ENCODE data around the gene ZNF689. TPM values are rescaled to one million over a fixed set of nuclear protein-coding genes. Genes with fewer than 3 reads are reported as not detected.

Gene ZNF689
- total and polyA plus RNA-seq, 2 of the 13 experiments (the other 11 are each of a cell fraction or from before 2014, with no cell fraction given), result 9.7 to 19.5 TPM

DNA sequence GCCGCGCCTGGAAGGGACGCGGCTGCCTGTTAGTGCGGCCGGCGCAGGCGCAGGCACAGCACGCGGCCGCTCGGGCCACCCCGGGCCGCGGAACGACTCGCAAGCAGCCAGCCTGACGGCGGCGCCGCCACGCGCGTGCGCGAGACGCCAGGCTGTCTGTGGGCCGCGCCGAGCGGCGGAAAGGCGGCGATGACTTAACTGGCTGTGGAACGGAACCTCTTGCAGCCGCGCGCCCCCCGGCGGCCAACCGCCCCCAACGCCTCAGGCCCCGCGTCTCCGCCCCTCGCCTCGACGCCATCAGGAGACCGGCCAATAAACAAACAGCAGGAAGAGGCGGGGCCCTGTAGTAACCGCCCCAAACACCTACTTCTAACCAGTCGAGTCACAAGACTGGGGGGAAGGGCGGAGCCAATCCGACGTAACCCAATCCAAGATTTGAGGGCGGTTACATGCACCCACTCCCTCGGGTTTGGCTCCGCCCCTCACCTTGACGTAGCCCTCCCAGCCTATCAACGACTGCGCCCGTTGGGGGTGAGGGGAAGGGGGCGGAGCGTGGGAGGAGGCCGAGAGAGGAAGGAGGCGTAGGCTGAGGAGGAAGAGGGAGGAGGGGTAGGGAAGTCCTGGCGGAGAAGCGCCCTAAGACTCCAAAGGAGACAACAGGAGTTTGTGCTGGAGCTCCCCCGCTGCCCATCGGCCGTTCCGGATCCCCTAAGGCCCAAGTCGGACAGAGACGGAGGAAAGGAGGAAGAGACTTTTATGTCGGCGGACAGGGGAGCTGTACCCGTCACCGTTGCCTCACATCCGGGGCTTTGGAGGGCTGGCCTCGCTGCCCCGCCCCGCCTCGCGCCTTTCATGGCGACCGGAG lies 47.9 kb upstream of the ZNF689 start, which contains the start of gene FBRS (continued):
- peak; percentile 81 for TF ChIP-seq MXD1 (CRISPR knock-in tag; IDR thresholded peaks at IDR 0.05)
- TF ChIP-seq TOE1 (CRISPR knock-in tag; IDR thresholded peaks at IDR 0.05), result no peak
- TF ChIP-seq GATA4 (IDR thresholded peaks at IDR 0.05; ENCODE audit: borderline replicate concordance, low read depth), result 0 out of 2 replicates have a peak, but pooled peaks have one; percentile 22
- peak; percentile 88 for TF ChIP-seq GATAD2A (CRISPR knock-in tag; IDR thresholded peaks at IDR 0.05)
- peak; percentile 76; the same call in 1 of the 2 replicates for TF ChIP-seq ZZZ3 (CRISPR knock-in tag; IDR thresholded peaks at IDR 0.05; ENCODE audit: borderline replicate concordance)
- TF ChIP-seq ZNF703 (CRISPR knock-in tag; IDR thresholded peaks at IDR 0.05; ENCODE audit: borderline replicate concordance), result no peak
- no peak for TF ChIP-seq SYNCRIP (IDR thresholded peaks at IDR 0.05; ENCODE audit: insufficient read depth, low read depth, low read length)
- no peak for TF ChIP-seq ZFYVE20 (CRISPR knock-in tag; IDR thresholded peaks at IDR 0.05; ENCODE audit: borderline replicate concordance, low read depth)
- peak; percentile 95 for TF ChIP-seq HDAC2 (CRISPR knock-in tag; IDR thresholded peaks at IDR 0.05)
- TF ChIP-seq POLR2AphosphoS5 (IDR thresholded peaks at IDR 0.05; ENCODE audit: low read depth, low read length), result peak; percentile 80
- no peak; the same call in 1 of the 2 replicates for TF ChIP-seq NRL (CRISPR knock-in tag; IDR thresholded peaks at IDR 0.05; ENCODE audit: borderline replicate concordance)
- TF ChIP-seq SOX5 (CRISPR knock-in tag; IDR thresholded peaks at IDR 0.05; ENCODE audit: borderline replicate concordance), result no peak; the same call in 1 of the 2 replicates
- no peak for TF ChIP-seq HOXA9 (CRISPR knock-in tag; IDR thresholded peaks at IDR 0.05; ENCODE audit: borderline replicate concordance)
- TF ChIP-seq ZSCAN22 (CRISPR knock-in tag; IDR thresholded peaks at IDR 0.05), result peak; percentile 99
- no peak for TF ChIP-seq ZNF570 (CRISPR knock-in tag; IDR thresholded peaks at IDR 0.05; ENCODE audit: borderline replicate concordance)
- TF ChIP-seq, protein P1, sequence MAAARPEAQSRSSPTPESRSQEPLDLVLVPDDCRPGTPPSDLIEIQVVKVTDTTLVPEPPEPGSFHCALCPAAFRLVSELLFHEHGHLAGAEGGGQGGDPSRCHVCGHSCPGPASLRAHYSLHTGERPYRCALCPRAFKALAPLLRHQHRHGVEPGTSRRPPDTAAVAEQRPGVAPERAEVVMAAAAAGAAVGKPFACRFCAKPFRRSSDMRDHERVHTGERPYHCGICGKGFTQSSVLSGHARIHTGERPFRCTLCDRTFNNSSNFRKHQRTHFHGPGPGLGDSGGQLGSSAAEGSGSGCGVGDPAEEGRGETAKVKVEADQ (CRISPR knock-in tag; IDR thresholded peaks at IDR 0.05; ENCODE audit: borderline replicate concordance), result peak; percentile 67; the same call in 1 of the 2 replicates
- TF ChIP-seq HMG20A (CRISPR knock-in tag; IDR thresholded peaks at IDR 0.05; ENCODE audit: borderline replicate concordance), result no peak
- no peak for TF ChIP-seq ZNF414 (CRISPR knock-in tag; IDR thresholded peaks at IDR 0.05)
- TF ChIP-seq, protein P2, sequence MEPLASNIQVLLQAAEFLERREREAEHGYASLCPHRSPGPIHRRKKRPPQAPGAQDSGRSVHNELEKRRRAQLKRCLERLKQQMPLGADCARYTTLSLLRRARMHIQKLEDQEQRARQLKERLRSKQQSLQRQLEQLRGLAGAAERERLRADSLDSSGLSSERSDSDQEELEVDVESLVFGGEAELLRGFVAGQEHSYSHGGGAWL (CRISPR knock-in tag; IDR thresholded peaks at IDR 0.05), result 0 out of 2 replicates have a peak, but pooled peaks have one; percentile 60
- no peak for TF ChIP-seq ZNF879 (CRISPR knock-in tag; IDR thresholded peaks at IDR 0.05)
- peak; percentile 24; the same call in 1 of the 2 replicates for TF ChIP-seq PITX1 (CRISPR knock-in tag; IDR thresholded peaks at IDR 0.05)
- peak; percentile 61; the same call in 1 of the 2 replicates for TF ChIP-seq TFE3 (CRISPR knock-in tag; IDR thresholded peaks at IDR 0.05)
- peak; percentile 88 for TF ChIP-seq ZNF431 (CRISPR knock-in tag; IDR thresholded peaks at IDR 0.05; ENCODE audit: borderline replicate concordance, low read depth)

Data from HepG2 (cell line).